Measurements from ENCODE around the gene JPH4.
A peak's percentile ranks its signal among the peaks of the same experiment; 100 is the strongest.

Gene JPH4

DNA sequence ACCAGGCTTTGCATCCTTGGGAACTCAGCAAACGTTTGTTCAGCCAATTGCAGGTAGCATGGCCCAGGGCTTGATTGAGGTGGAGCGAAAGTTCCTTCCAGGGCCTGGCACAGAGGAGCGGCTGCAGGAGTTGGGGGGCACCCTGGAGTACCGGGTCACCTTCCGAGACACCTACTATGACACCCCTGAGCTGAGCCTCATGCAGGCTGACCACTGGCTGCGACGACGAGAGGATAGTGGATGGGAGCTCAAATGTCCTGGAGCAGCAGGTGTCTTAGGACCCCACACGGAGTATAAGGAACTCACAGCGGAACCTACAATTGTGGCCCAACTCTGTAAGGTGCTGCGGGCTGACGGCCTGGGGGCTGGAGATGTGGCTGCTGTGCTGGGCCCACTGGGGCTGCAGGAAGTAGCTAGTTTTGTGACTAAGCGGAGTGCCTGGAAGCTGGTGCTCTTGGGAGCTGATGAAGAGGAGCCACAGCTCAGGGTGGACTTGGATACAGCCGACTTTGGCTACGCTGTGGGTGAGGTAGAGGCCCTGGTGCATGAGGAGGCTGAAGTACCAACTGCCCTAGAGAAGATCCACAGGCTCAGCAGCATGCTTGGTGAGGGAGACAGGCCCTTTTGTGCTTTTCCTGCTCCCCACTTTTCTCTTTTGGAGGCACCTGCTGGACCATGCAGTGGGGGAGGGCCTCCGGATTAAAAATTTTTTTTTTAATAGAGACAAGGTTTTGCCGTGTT is 21.7 kb downstream of the JPH4 start:
- peak overlapping the region; percentile 84 for H3K4me3 ChIP-seq (ENCODE audit: low read length)
- TF ChIP-seq, protein P1, sequence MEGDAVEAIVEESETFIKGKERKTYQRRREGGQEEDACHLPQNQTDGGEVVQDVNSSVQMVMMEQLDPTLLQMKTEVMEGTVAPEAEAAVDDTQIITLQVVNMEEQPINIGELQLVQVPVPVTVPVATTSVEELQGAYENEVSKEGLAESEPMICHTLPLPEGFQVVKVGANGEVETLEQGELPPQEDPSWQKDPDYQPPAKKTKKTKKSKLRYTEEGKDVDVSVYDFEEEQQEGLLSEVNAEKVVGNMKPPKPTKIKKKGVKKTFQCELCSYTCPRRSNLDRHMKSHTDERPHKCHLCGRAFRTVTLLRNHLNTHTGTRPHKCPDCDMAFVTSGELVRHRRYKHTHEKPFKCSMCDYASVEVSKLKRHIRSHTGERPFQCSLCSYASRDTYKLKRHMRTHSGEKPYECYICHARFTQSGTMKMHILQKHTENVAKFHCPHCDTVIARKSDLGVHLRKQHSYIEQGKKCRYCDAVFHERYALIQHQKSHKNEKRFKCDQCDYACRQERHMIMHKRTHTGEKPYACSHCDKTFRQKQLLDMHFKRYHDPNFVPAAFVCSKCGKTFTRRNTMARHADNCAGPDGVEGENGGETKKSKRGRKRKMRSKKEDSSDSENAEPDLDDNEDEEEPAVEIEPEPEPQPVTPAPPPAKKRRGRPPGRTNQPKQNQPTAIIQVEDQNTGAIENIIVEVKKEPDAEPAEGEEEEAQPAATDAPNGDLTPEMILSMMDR (IDR thresholded peaks at IDR 0.05; ENCODE audit: low read depth, low read length, poor library complexity, severe bottlenecking), result no peak
- TF ChIP-seq EZH2phosphoT487 (IDR thresholded peaks at IDR 0.05; ENCODE audit: borderline replicate concordance, low read length), result no peak
- peak overlapping the region; percentile 70 for H3K4me2 ChIP-seq (ENCODE audit: low read length)
- peaks cover 7% of the 10 kb centered on the region; the same call in 1 of the 2 replicates for H3F3A ChIP-seq (ENCODE audit: control insufficient read depth, insufficient read depth)
- H3K4me1 ChIP-seq (ENCODE audit: control insufficient read depth, low read length), result peaks cover 23% of the 10 kb centered on the region
- peak overlapping the region; percentile 44 for H3K27ac ChIP-seq (ENCODE audit: low read depth, low read length)
- H3K36me3 ChIP-seq (ENCODE audit: control insufficient read depth, low read length), result peaks cover 40% of the 10 kb centered on the region
- peaks cover 32% of the 10 kb centered on the region for H3K79me2 ChIP-seq (ENCODE audit: control insufficient read depth, low read length)
- no peaks in the 10 kb centered on the region for H4K20me1 ChIP-seq (ENCODE audit: control insufficient read depth, insufficient read depth, low read depth, low read length)
- no peaks in the 10 kb centered on the region for H3K9me3 ChIP-seq (ENCODE audit: control insufficient read depth, insufficient read depth, low read length)
- H3K9me2 ChIP-seq (replicated peaks; ENCODE audit: control insufficient read depth, low read length), result no peaks in the 10 kb centered on the region
- no peaks in the 10 kb centered on the region for H3K27me3 ChIP-seq (ENCODE audit: control insufficient read depth, low read length)

DNA sequence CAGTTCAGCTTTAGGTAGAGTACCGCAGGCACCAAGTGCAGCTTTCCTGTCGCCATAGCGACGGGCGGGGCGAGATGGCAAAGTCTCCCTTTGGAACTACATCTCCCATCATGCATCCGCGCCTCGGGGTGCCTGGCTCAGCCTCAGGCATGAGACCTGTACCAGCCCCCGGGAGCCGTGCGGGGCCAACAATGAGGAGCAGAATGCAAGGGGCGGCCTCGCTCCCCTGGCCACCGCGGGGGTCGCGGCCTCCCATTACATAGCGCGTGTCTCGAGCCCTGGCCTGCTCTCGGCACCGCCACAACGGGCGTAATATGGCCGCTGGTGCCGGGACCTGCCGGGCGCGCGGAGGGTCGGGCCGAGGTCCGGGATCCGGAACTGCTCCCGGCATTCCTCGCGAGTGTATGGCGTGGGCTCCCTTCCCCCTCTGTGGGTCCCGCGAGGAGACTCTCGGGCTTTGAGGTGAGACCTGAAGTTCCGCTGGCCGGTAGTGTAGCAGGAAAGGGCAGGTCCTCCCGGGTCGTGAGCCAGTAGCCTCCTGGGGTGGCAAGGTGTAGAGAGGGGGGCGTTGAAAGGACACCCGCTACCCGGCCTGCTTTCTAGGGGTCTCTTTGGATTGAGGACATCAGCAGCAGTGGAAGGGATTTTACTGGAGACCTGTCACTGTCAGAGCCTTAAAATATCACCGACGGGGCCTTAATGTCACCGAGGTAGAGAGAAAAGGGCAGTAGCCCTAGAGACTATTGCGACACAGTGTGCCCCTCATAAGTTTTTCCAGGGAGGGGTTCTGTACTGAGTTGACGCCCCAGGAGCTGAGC is 22.5 kb downstream of the JPH4 start, which contains the start of gene THTPA:
Gene THTPA, plus strand, starts transcription at position 390 of the 818 bp plus-strand sequence. CDS start 487 bp downstream, outside the sequence.
- Histone ChIP-seq H3K4me3 (ENCODE audit: low read length) (peak within 1 kb of the TSS; percentile 84), H4K20me1 (ENCODE audit: control insufficient read depth, insufficient read depth, low read depth, low read length) (no peaks in the 10 kb centered on the region), H3K36me3 (ENCODE audit: control insufficient read depth, low read length) (peaks cover 32% of the 10 kb centered on the region), H3K79me2 (ENCODE audit: control insufficient read depth, low read length) (peaks cover 32% of the 10 kb centered on the region), H3K27me3 (ENCODE audit: control insufficient read depth, low read length) (0 out of 2 replicates have a peak, but pooled peaks cover under 1% of the 10 kb centered on the region), H3F3A (ENCODE audit: control insufficient read depth, insufficient read depth) (peaks cover 7% of the 10 kb centered on the region; the same call in 1 of the 2 replicates), H3K4me1 (ENCODE audit: control insufficient read depth, low read length) (peaks cover 26% of the 10 kb centered on the region), H3K27ac (ENCODE audit: low read depth, low read length) (peak within 1 kb of the TSS; percentile 44), H3K4me2 (ENCODE audit: low read length) (peak within 1 kb of the TSS; percentile 70), H3K9me3 (ENCODE audit: control insufficient read depth, insufficient read depth, low read length) (no peaks in the 10 kb centered on the region), H3K9me2 (replicated peaks; ENCODE audit: control insufficient read depth, low read length) (no peaks in the 10 kb centered on the region)
- TF ChIP-seq EZH2phosphoT487 (IDR thresholded peaks at IDR 0.05; ENCODE audit: borderline replicate concordance, low read length), result no peak
- TF ChIP-seq, protein P1 (IDR thresholded peaks at IDR 0.05; ENCODE audit: low read depth, low read length, poor library complexity, severe bottlenecking), result no peak

DNA sequence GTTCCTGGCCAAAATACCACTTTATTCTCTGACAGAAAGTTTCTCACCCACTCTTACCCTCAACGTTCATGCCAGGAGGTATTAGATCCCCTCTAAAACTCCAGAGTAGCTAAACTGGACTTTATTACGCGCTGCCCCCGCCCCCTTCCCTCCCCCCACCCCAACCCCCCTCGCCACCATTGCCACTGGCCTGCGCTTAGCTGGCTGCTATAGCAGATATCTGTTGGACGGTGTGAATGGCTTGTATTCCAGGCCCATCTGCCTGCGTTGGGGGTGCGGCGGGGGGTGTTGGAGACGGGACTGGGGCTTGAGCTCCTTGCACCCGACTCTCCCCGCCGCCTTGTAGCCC is 23.1 kb downstream of the JPH4 start:
- H3K79me2 ChIP-seq (ENCODE audit: control insufficient read depth, low read length), result peaks cover 32% of the 10 kb centered on the region
- H3K27ac ChIP-seq (ENCODE audit: low read depth, low read length), result no peak overlapping the region
- H3F3A ChIP-seq (ENCODE audit: control insufficient read depth, insufficient read depth), result peaks cover 7% of the 10 kb centered on the region; the same call in 1 of the 2 replicates
- peak overlapping the region; percentile 84 for H3K4me3 ChIP-seq (ENCODE audit: low read length)
- peaks cover 32% of the 10 kb centered on the region for H3K4me1 ChIP-seq (ENCODE audit: control insufficient read depth, low read length)
- no peak for TF ChIP-seq EZH2phosphoT487 (IDR thresholded peaks at IDR 0.05; ENCODE audit: borderline replicate concordance, low read length)
- TF ChIP-seq, protein P1 (IDR thresholded peaks at IDR 0.05; ENCODE audit: low read depth, low read length, poor library complexity, severe bottlenecking), result no peak
- no peaks in the 10 kb centered on the region for H4K20me1 ChIP-seq (ENCODE audit: control insufficient read depth, insufficient read depth, low read depth, low read length)
- peaks cover 4% of the 10 kb centered on the region for H3K27me3 ChIP-seq (ENCODE audit: control insufficient read depth, low read length)
- no peaks in the 10 kb centered on the region for H3K9me2 ChIP-seq (replicated peaks; ENCODE audit: control insufficient read depth, low read length)
- H3K36me3 ChIP-seq (ENCODE audit: control insufficient read depth, low read length), result peaks cover 28% of the 10 kb centered on the region
- H3K4me2 ChIP-seq (ENCODE audit: low read length), result peak overlapping the region; percentile 70
- H3K9me3 ChIP-seq (ENCODE audit: control insufficient read depth, insufficient read depth, low read length), result no peaks in the 10 kb centered on the region
